Measurements from ENCODE around the gene MGMT.

GRCh38 chr10:129728246-129728820, 261.3 kb downstream of the MGMT start:
- TF ChIP-seq POLR2A (IDR thresholded peaks at IDR 0.05) (no peak), POLR2AphosphoS5 (IDR thresholded peaks at IDR 0.05) (no peak)
